Astrocyte of the cerebellum (primary cell): Measurements from ENCODE around the gene DEPDC1B.
A peak's percentile ranks its signal among the peaks of the same experiment; 100 is the strongest.
"Not testable (repeated sequence)": the region's sequence is repeated elsewhere in the genome, so short reads cannot be mapped to it uniquely, and the experiment has no call there.

Source experiments
- DNase-seq: peaks from one replicate; pipeline ENCODE4 v3.0.0-alpha.2; 2011; ENCODE audit warnings: low read depth
- H3K4me3 ChIP-seq: 2 replicates; pipeline ENCODE4 v1.5.1; 2011; ENCODE audit warnings: mild to moderate bottlenecking, low read depth, low read length, moderate library complexity
- CTCF ChIP-seq: IDR thresholded peaks from 2 replicates; pipeline ENCODE4 v1.5.1; 2012; ENCODE audit warnings: low read length, low read depth, moderate library complexity, mild to moderate bottlenecking; ENCODE audit errors: missing control alignments
- in situ Hi-C: cut with HindIII; loops from 2 replicates; pipeline ENCODE4 v1.10.0; 2017; ENCODE audit warnings: low sequenced_read_pairs

The DEPDC1B gene

GRCh38 chr5:60690326-60690725, 9.6 kb downstream of the DEPDC1B start:
- no peak overlapping the region for H3K4me3 ChIP-seq
- no peak for DNase-seq
- TF ChIP-seq CTCF = no peak
- in situ Hi-C loops = no loop called here

GRCh38 chr5:60688980-60689379, 11.0 kb downstream of the DEPDC1B start:
- in situ Hi-C loops = no loop called here
- no peak for DNase-seq
- no peak for TF ChIP-seq CTCF
- H3K4me3 ChIP-seq = no peak overlapping the region

GRCh38 chr5:60687927-60688720, 11.8 kb downstream of the DEPDC1B start:
- H3K4me3 ChIP-seq = no peak overlapping the region
- peak; percentile 54 for TF ChIP-seq CTCF
- DNase-seq = no peak
- in situ Hi-C loops = no loop called here

- in situ Hi-C loops = no loop called here
- TF ChIP-seq CTCF = no peak
- DNase-seq = no peak
- H3K4me3 ChIP-seq = no peak overlapping the region
These were observed 13.8 kb downstream of the DEPDC1B start for GRCh38 chr5:60686157-60686556.

- no peak overlapping the region for H3K4me3 ChIP-seq
- in situ Hi-C loops = no loop called here
- DNase-seq = no peak
- TF ChIP-seq CTCF = no peak
These were observed 14.3 kb downstream of the DEPDC1B start for GRCh38 chr5:60685700-60686099.

GRCh38 chr5:60685028-60685427, 14.9 kb downstream of the DEPDC1B start:
- no peak for DNase-seq
- no peak for TF ChIP-seq CTCF
- no peak overlapping the region for H3K4me3 ChIP-seq
- in situ Hi-C loops = no loop called here

- DNase-seq, in situ Hi-C loops, H3K4me3 ChIP-seq: not testable (repeated sequence)
These were observed 18.0 kb downstream of the DEPDC1B start for GRCh38 chr5:60682007-60682406.
